Measurements from ENCODE around the gene NR1D1.

Gene NR1D1

DNA sequence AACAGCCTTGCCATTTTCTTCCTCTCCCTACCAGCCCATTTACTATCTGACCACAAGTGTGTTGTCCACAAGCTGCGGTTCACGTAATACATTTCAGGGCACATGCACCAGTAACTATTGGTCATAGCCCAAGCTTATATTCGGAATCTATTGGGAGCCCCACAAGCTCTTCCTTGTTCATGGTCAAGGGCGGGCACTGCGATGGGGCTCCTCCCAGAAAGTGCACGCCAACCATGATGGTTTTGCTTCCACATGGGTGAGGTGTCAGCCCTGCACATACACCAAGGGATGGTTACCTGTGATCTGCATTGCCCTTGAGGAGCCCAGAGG is 25.6 kb downstream of the NR1D1 start:
- peaks cover 42% of the 10 kb centered on the region for H3K4me1 ChIP-seq (ENCODE audit: low read depth, poor library complexity, severe bottlenecking)

GRCh38 chr17:40074175-40074512 is 26.2 kb downstream of the NR1D1 start:
- H3K4me2 ChIP-seq, result no peak overlapping the region
- H3K9ac ChIP-seq, result no peak overlapping the region

More for the DNA sequence above, 25.6 kb downstream of the NR1D1 start:
- Histone ChIP-seq H3K9ac (no peak overlapping the region), H3K4me2 (no peak overlapping the region; the same call in 1 of the 2 replicates), H4K20me1 (ENCODE audit: insufficient read depth) (no peaks in the 10 kb centered on the region), H3K27me3 (ENCODE audit: insufficient read depth, low read depth) (no peaks in the 10 kb centered on the region), H3K36me3 (ENCODE audit: insufficient read depth) (no peaks in the 10 kb centered on the region), H3K4me3 (IDR thresholded peaks at IDR 0.05; ENCODE audit: insufficient read depth, low read depth, low read length) (no peak overlapping the region), H2AFZ (ENCODE audit: low read depth) (no peak overlapping the region), H3K27ac (no peak overlapping the region), H3K79me2 (ENCODE audit: insufficient read depth, low read depth) (no peaks in the 10 kb centered on the region; the same call in 1 of the 2 replicates)
- TF ChIP-seq, protein P1, sequence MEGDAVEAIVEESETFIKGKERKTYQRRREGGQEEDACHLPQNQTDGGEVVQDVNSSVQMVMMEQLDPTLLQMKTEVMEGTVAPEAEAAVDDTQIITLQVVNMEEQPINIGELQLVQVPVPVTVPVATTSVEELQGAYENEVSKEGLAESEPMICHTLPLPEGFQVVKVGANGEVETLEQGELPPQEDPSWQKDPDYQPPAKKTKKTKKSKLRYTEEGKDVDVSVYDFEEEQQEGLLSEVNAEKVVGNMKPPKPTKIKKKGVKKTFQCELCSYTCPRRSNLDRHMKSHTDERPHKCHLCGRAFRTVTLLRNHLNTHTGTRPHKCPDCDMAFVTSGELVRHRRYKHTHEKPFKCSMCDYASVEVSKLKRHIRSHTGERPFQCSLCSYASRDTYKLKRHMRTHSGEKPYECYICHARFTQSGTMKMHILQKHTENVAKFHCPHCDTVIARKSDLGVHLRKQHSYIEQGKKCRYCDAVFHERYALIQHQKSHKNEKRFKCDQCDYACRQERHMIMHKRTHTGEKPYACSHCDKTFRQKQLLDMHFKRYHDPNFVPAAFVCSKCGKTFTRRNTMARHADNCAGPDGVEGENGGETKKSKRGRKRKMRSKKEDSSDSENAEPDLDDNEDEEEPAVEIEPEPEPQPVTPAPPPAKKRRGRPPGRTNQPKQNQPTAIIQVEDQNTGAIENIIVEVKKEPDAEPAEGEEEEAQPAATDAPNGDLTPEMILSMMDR (conservative IDR thresholded peaks at IDR 0.05; ENCODE audit: low read depth, low read length), result no peak

GRCh38 chr17:40073454-40074174 is 26.8 kb downstream of the NR1D1 start:
- no peak overlapping the region for H3K27ac ChIP-seq
- H3K4me1 ChIP-seq (ENCODE audit: low read depth, poor library complexity, severe bottlenecking), result peaks cover 52% of the 10 kb centered on the region
- H2AFZ ChIP-seq (ENCODE audit: low read depth), result no peak overlapping the region
- no peak overlapping the region for H3K4me2 ChIP-seq
- H3K79me2 ChIP-seq (ENCODE audit: insufficient read depth, low read depth), result no peaks in the 10 kb centered on the region; the same call in 1 of the 2 replicates
- H3K4me3 ChIP-seq (IDR thresholded peaks at IDR 0.05; ENCODE audit: insufficient read depth, low read depth, low read length), result no peak overlapping the region
- TF ChIP-seq, protein P1 (conservative IDR thresholded peaks at IDR 0.05; ENCODE audit: low read depth, low read length), result no peak
- no peaks in the 10 kb centered on the region for H3K27me3 ChIP-seq (ENCODE audit: insufficient read depth, low read depth)
- no peaks in the 10 kb centered on the region for H3K36me3 ChIP-seq (ENCODE audit: insufficient read depth)
- no peaks in the 10 kb centered on the region for H4K20me1 ChIP-seq (ENCODE audit: insufficient read depth)
- H3K9ac ChIP-seq, result no peak overlapping the region

More at GRCh38 chr17:40074175-40074512, 26.2 kb downstream of the NR1D1 start:
- no peak overlapping the region for H3K27ac ChIP-seq
- H4K20me1 ChIP-seq (ENCODE audit: insufficient read depth), result no peaks in the 10 kb centered on the region
- TF ChIP-seq, protein P1 (conservative IDR thresholded peaks at IDR 0.05; ENCODE audit: low read depth, low read length), result no peak
- no peaks in the 10 kb centered on the region for H3K36me3 ChIP-seq (ENCODE audit: insufficient read depth)
- H3K4me3 ChIP-seq (IDR thresholded peaks at IDR 0.05; ENCODE audit: insufficient read depth, low read depth, low read length), result no peak overlapping the region
- H3K79me2 ChIP-seq (ENCODE audit: insufficient read depth, low read depth), result no peaks in the 10 kb centered on the region; the same call in 1 of the 2 replicates
- H2AFZ ChIP-seq (ENCODE audit: low read depth), result no peak overlapping the region
- H3K27me3 ChIP-seq (ENCODE audit: insufficient read depth, low read depth), result no peaks in the 10 kb centered on the region
- H3K4me1 ChIP-seq (ENCODE audit: low read depth, poor library complexity, severe bottlenecking), result peaks cover 49% of the 10 kb centered on the region

DNA sequence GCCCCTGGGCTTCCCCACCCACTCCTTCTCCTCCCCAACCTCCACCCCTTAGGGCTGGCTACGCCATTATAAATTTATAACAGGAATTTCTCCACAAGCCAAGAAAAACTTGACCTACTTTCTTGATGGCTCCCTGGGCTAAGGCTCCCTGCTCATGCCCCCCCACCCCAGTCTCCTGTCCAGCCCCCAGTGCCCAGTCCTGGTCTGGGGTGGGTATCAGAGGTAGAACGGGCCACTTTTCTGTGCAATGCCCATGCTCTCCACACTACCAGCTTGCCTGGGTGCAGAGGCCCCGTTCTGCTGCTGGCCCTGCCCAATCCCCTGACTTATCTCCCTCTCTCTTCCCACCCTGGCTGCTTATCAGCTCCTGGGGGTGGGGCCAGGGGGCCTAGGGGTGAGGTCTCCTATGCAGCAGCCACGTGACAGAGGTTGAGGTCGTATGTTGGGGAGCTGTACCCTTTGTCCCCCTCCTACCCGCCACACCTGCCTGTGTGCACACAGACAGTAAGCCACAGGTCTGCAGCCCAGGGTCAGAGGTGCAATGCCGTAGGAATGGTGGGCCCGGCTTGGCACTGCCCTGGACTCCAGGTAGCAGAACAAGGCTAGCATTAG is 27.5 kb downstream of the NR1D1 start:
- Histone ChIP-seq H3K27me3 (ENCODE audit: insufficient read depth, low read depth) (no peaks in the 10 kb centered on the region), H3K27ac (no peak overlapping the region), H3K4me2 (no peak overlapping the region), H4K20me1 (ENCODE audit: insufficient read depth) (no peaks in the 10 kb centered on the region), H3K4me1 (ENCODE audit: low read depth, poor library complexity, severe bottlenecking) (peaks cover 60% of the 10 kb centered on the region), H3K9ac (no peak overlapping the region), H3K36me3 (ENCODE audit: insufficient read depth) (no peaks in the 10 kb centered on the region), H2AFZ (ENCODE audit: low read depth) (no peak overlapping the region), H3K79me2 (ENCODE audit: insufficient read depth, low read depth) (peaks cover 7% of the 10 kb centered on the region; the same call in 1 of the 2 replicates), H3K4me3 (IDR thresholded peaks at IDR 0.05; ENCODE audit: insufficient read depth, low read depth, low read length) (no peak overlapping the region)
- TF ChIP-seq, protein P1 (conservative IDR thresholded peaks at IDR 0.05; ENCODE audit: low read depth, low read length), result no peak

Measured in KMS-11 (cell line).